SK-N-SH treated with all-trans-retinoic acid at 6 μM for 48 hours (cell line): ENCODE results near the gene CIITA.

ENCODE experiments used
- ARNTL ChIP-seq: fragments of 450-650 bp; formaldehyde crosslinking; IDR thresholded peaks from 2 replicates; pipeline ENCODE4 v1.5.0; 2020; ENCODE audit warnings: low read depth, mild to moderate bottlenecking, moderate library complexity, borderline replicate concordance
- ISL1 ChIP-seq: fragments of 250-450 bp; sonication (Bioruptor Pico); IDR thresholded peaks from 2 replicates; pipeline ENCODE4 v2.1.2; 2022; ENCODE audit warnings: mild to moderate bottlenecking, moderate library complexity
- ZC3H10 ChIP-seq: fragments of 250-450 bp; sonication (Bioruptor Pico); IDR thresholded peaks from 2 replicates; pipeline ENCODE4 v1.5.1; 2021; ENCODE audit warnings: mild to moderate bottlenecking, moderate library complexity
- ZNF565 ChIP-seq: fragments of 450-650 bp; formaldehyde crosslinking; conservative IDR thresholded peaks from 2 replicates; pipeline ENCODE4 v1.5.0; 2020; ENCODE audit warnings: low read depth, mild to moderate bottlenecking, moderate library complexity

DNA sequence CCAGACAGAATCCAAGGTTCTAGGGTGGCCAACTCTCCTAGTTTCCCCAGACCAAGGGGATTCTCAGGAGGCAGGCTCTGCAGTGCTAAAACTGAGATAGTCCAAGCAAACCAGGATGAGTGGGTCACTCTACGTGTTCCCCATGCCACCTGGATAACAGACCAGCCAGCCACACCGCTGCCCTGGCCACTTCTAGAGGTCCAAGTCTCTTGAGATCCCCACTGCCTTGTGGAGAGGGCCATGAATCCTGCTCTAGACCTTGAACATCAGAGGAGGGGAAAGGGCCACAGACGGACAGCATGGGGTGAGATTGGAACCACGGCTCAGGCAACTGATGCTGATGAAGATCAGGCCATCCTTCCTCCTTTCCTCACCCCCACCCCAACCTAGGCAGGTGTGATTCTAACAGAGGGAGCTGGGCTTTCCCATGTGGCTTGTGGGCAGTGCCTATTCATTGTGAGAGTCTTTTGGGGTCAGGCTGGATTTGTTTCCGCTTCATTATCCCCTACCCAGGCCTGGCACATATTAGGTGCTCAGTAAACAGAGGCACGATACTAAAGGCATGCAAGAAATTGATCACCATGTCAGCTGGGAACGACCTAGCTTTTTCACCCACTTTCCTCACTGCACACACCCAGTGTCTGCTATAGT, 41.6 kb upstream of the CIITA start:
- TF ChIP-seq ZNF565 = no peak
- TF ChIP-seq ISL1 = no peak
- no peak for TF ChIP-seq ARNTL
- no peak for TF ChIP-seq ZC3H10 (CRISPR knock-in tag)
